HEK293 (cell line): ENCODE measurements around the gene TRAM2.

Source experiments
- CTCF ChIA-PET: fragments of 350-600 bp; formaldehyde crosslinking; extraction: SDS; loops from one replicate; lab custom pipeline; 2021; ENCODE audit warnings: antibody characterized with exemption; lab: Yijun Ruan, JAX
- POLR2A ChIA-PET: fragments of 300-600 bp; formaldehyde crosslinking; extraction: SDS; loops from one replicate; lab custom pipeline; 2020; ENCODE audit warnings: antibody characterized with exemption, inconsistent platforms; lab: Yijun Ruan, JAX
- H3K27ac ChIP-seq: fragments of 200-500 bp; sonication (Bioruptor generic); 2 replicates; pipeline ENCODE4 v1.5.1; 2014; ENCODE audit warnings: low read depth, low read length, control low read depth, inconsistent platforms; ENCODE audit errors: extremely low read depth
- H3K36me3 ChIP-seq, 2 experiments: fragments of 200-500 bp in 1 of 2; sonication (Bioruptor generic) in 1 of 2; 1 replicate in 1 of 2; 2 replicates in 1 of 2; pipeline ENCODE4 v1.5.1; 2014 to 2017; ENCODE audit warnings: inconsistent platforms in 2 of 2, low read length in 2 of 2; ENCODE audit not compliant: control insufficient read depth in 2 of 2, insufficient read depth in 1 of 2
- H3K4me1 ChIP-seq: fragments of 200-500 bp; sonication (Bioruptor generic); 2 replicates; pipeline ENCODE4 v1.5.1; 2014; ENCODE audit warnings: mild to moderate bottlenecking, low read length, inconsistent platforms; ENCODE audit not compliant: control insufficient read depth, insufficient read depth
- H3K4me3 ChIP-seq: 2 replicates; pipeline ENCODE4 v1.5.1; 2011; ENCODE audit warnings: low read depth, mild to moderate bottlenecking, control low read depth, low read length, moderate library complexity
- H3K9me3 ChIP-seq: fragments of 200-500 bp; sonication (Bioruptor generic); 2 replicates; pipeline ENCODE4 v1.5.1; 2014; ENCODE audit warnings: low read depth, low read length, inconsistent platforms; ENCODE audit not compliant: control insufficient read depth, insufficient read depth
- MYNN ChIP-seq: fragments of 450-650 bp; formaldehyde crosslinking; IDR thresholded peaks from 2 replicates; pipeline ENCODE4 v1.5.1; 2016; ENCODE audit warnings: missing biosample characterization, missing genetic modification characterization, borderline replicate concordance
- SP3 ChIP-seq: fragments of 450-650 bp; formaldehyde crosslinking; IDR thresholded peaks from 2 replicates; pipeline ENCODE4 v1.5.1; 2016; ENCODE audit warnings: missing biosample characterization, missing genetic modification characterization
- ZNF157 ChIP-seq: fragments of 450-650 bp; formaldehyde crosslinking; IDR thresholded peaks from 2 replicates; pipeline ENCODE4 v1.5.1; 2016; ENCODE audit warnings: missing biosample characterization, missing genetic modification characterization
- ZNF169 ChIP-seq: fragments of 450-650 bp; formaldehyde crosslinking; IDR thresholded peaks from 2 replicates; pipeline ENCODE4 v1.5.1; 2016; ENCODE audit warnings: missing biosample characterization, missing genetic modification characterization
- ZNF214 ChIP-seq: fragments of 450-650 bp; formaldehyde crosslinking; IDR thresholded peaks from 2 replicates; pipeline ENCODE4 v1.5.1; 2017; ENCODE audit warnings: missing biosample characterization, mild to moderate bottlenecking, missing genetic modification characterization, borderline replicate concordance
- ZNF404 ChIP-seq: fragments of 450-650 bp; formaldehyde crosslinking; IDR thresholded peaks from 2 replicates; pipeline ENCODE4 v1.5.1; 2017; ENCODE audit warnings: missing biosample characterization, missing genetic modification characterization
- ZNF600 ChIP-seq: fragments of 450-650 bp; formaldehyde crosslinking; IDR thresholded peaks from 2 replicates; pipeline ENCODE4 v1.5.1; 2016; ENCODE audit warnings: missing biosample characterization, missing genetic modification characterization
- ZNF629 ChIP-seq: fragments of 450-650 bp; formaldehyde crosslinking; IDR thresholded peaks from 2 replicates; pipeline ENCODE4 v1.5.1; 2017; ENCODE audit warnings: missing biosample characterization, missing genetic modification characterization
- ZNF664 ChIP-seq: fragments of 450-650 bp; formaldehyde crosslinking; IDR thresholded peaks from 2 replicates; pipeline ENCODE4 v1.5.1; 2016; ENCODE audit warnings: missing biosample characterization, missing genetic modification characterization
- TF ChIP-seq, protein P1 (sequence below): fragments of 450-650 bp; formaldehyde crosslinking; IDR thresholded peaks from 2 replicates; pipeline ENCODE4 v1.5.1; 2016; ENCODE audit warnings: missing biosample characterization, missing genetic modification characterization
- TF ChIP-seq, protein P2 (sequence below): fragments of 450-650 bp; formaldehyde crosslinking; IDR thresholded peaks from 2 replicates; pipeline ENCODE4 v1.5.1; 2016; ENCODE audit warnings: missing biosample characterization, missing genetic modification characterization, borderline replicate concordance
- TF ChIP-seq, protein P3 (sequence below): fragments of 450-650 bp; formaldehyde crosslinking; IDR thresholded peaks from 2 replicates; pipeline ENCODE4 v1.5.1; 2017; ENCODE audit warnings: missing biosample characterization, missing genetic modification characterization
- TF ChIP-seq, protein P4 (sequence below): fragments of 450-650 bp; formaldehyde crosslinking; conservative IDR thresholded peaks from 2 replicates; pipeline ENCODE4 v1.5.1; 2016; ENCODE audit warnings: low read depth, missing biosample characterization, missing genetic modification characterization

TRAM2 gene

DNA sequence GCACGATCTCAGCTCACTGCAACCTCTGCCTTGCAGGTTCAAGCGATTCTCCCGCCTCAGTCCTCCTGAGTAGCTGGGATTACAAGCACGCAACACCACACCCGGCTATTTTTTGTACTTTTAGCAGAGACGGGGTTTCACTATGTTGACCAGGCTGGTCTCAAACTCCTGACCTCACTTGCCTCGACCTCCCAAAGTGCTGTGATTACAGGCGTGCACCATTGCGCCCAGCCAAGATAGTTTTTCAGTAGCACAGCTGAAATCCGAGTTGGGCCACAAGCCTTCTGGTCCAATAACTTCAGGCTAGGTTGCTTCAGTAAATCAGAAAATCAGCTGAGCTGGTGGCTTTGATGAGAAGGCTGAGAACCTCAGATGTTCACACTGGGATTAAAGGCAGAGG is 65.7 kb downstream of the TRAM2 start:
- H3K27ac ChIP-seq: no peak overlapping the region
- POLR2A ChIA-PET: interaction anchor here (0.6 kb wide), 1 partner anchor 8 kb away, joined by 3 read pairs; no protein-coding TSS in a partner anchor

DNA sequence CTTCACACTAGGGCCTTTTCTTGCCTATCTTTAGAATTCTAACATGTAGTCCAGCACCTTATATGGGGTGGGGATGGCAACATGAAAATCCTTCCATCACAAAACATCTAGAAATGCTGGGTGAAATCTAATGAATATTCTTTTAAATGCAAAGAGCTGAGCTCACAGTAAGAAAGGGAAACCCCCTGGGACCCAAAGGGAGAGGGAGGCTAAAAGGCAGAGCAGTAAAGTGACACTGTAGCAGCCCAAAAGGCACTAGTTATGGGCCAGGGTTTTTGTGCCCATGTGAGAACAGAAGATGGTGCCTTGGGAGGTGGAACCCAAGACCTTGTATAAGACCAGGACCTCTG is 66.7 kb downstream of the TRAM2 start:
- Histone ChIP-seq H3K4me3 (no peak overlapping the region), H3K36me3 (peaks cover 0 to 36% of the 10 kb centered on the region in 2 experiments; a peak in 1 of 3 replicates), H3K9me3 (no peaks in the 10 kb centered on the region), H3K27ac (no peak overlapping the region), H3K4me1 (no peaks in the 10 kb centered on the region)
- TF ChIP-seq ZNF664 (tag by site-specific recombination) (no peak), ZNF600 (tag by site-specific recombination) (no peak)
- TF ChIP-seq, protein P1, sequence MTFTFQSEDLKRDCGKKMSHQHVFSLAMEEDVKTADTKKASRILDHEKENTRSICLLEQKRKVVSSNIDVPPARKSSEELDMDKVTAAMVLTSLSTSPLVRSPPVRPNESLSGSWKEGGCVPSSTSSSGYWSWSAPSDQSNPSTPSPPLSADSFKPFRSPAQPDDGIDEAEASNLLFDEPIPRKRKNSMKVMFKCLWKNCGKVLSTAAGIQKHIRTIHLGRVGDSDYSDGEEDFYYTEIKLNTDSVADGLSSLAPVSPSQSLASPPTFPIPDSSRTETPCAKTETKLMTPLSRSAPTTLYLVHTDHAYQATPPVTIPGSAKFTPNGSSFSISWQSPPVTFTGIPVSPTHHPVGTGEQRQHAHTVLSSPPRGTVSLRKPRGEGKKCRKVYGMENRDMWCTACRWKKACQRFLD (tag by site-specific recombination): no peak
- ChIA-PET CTCF (no interaction called here), POLR2A (no interaction called here)

More for the DNA sequence above, 65.7 kb downstream of the TRAM2 start:
- Histone ChIP-seq H3K4me3 (no peak overlapping the region), H3K9me3 (no peaks in the 10 kb centered on the region), H3K36me3 (peaks cover 0 to 35% of the 10 kb centered on the region in 2 experiments; a peak in 1 of 3 replicates), H3K4me1 (no peaks in the 10 kb centered on the region)
- CTCF ChIA-PET: interaction anchor here (0.9 to 1.7 kb wide), 2 partner anchors 65 to 87 kb away, joined by 3 to 5 read pairs; no protein-coding TSS in a partner anchor
- TF ChIP-seq SP3 (tag by site-specific recombination): no peak
- TF ChIP-seq, protein P2, sequence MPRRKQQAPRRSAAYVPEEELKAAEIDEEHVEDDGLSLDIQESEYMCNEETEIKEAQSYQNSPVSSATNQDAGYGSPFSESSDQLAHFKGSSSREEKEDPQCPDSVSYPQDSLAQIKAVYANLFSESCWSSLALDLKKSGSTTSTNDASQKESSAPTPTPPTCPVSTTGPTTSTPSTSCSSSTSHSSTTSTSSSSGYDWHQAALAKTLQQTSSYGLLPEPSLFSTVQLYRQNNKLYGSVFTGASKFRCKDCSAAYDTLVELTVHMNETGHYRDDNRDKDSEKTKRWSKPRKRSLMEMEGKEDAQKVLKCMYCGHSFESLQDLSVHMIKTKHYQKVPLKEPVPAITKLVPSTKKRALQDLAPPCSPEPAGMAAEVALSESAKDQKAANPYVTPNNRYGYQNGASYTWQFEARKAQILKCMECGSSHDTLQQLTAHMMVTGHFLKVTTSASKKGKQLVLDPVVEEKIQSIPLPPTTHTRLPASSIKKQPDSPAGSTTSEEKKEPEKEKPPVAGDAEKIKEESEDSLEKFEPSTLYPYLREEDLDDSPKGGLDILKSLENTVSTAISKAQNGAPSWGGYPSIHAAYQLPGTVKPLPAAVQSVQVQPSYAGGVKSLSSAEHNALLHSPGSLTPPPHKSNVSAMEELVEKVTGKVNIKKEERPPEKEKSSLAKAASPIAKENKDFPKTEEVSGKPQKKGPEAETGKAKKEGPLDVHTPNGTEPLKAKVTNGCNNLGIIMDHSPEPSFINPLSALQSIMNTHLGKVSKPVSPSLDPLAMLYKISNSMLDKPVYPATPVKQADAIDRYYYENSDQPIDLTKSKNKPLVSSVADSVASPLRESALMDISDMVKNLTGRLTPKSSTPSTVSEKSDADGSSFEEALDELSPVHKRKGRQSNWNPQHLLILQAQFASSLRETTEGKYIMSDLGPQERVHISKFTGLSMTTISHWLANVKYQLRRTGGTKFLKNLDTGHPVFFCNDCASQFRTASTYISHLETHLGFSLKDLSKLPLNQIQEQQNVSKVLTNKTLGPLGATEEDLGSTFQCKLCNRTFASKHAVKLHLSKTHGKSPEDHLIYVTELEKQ (tag by site-specific recombination): no peak
- TF ChIP-seq, protein P3, sequence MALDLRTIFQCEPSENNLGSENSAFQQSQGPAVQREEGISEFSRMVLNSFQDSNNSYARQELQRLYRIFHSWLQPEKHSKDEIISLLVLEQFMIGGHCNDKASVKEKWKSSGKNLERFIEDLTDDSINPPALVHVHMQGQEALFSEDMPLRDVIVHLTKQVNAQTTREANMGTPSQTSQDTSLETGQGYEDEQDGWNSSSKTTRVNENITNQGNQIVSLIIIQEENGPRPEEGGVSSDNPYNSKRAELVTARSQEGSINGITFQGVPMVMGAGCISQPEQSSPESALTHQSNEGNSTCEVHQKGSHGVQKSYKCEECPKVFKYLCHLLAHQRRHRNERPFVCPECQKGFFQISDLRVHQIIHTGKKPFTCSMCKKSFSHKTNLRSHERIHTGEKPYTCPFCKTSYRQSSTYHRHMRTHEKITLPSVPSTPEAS: no peak
- no peak for TF ChIP-seq ZNF214 (tag by site-specific recombination)
- no peak for TF ChIP-seq ZNF404

DNA sequence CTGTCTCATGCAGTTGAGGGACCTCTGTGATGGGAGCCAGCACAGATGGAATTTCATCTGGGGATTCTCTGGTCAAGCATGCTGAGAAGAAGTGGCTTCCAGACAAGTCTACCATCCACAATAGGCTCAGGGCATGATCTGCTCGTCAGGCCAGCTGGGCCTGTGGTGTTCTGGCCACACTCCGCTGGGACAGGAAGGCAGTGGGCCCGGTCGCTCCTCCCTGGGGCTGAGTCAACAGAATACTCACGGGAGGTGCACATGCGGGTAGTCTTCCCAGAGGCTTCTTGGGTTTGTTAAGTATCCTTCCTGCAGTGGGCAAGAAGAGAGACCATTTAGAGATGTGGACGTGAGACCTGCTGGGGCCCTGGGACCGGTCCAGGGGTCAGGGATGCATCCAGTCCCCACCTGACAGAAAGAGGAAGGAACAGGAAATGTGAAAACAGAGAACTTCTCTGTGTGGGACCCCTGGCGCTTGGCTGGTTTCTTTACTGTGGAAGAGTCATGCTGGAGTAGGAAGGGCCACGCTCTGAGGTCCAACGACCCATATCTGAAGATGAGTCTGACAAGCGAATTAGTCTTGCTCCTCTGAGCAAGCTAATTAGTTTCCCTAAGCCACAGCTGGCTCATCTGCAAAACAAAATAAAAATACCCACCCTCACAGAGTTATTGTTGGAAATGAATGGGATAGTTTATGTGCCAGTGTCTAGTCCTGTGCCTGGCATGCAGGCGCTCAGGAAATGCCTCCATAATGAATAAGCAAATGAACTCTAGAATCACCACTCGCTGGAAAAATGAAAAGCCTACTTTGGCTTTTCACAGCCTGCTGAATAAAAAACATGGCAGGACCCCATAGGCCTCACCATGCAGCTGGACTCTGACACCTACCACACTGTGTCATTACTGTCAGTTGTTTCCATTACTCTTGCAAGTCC is 67.3 kb downstream of the TRAM2 start:
- peaks cover under 1% of the 10 kb centered on the region; the same call in 1 of the 2 replicates for H3K4me1 ChIP-seq
- ChIA-PET CTCF (no interaction called here), POLR2A (no interaction called here)
- no peak overlapping the region for H3K4me3 ChIP-seq
- peaks cover 0 to 37% of the 10 kb centered on the region in 2 experiments; a peak in 1 of 3 replicates for H3K36me3 ChIP-seq
- H3K9me3 ChIP-seq: no peaks in the 10 kb centered on the region
- no peak overlapping the region for H3K27ac ChIP-seq
- TF ChIP-seq ZNF629 (no peak), ZNF157 (tag by site-specific recombination) (no peak), ZNF169 (tag by site-specific recombination) (no peak), MYNN (tag by site-specific recombination) (no peak)
- TF ChIP-seq, protein P3: no peak
- TF ChIP-seq, protein P2 (tag by site-specific recombination): no peak
- TF ChIP-seq, protein P4, sequence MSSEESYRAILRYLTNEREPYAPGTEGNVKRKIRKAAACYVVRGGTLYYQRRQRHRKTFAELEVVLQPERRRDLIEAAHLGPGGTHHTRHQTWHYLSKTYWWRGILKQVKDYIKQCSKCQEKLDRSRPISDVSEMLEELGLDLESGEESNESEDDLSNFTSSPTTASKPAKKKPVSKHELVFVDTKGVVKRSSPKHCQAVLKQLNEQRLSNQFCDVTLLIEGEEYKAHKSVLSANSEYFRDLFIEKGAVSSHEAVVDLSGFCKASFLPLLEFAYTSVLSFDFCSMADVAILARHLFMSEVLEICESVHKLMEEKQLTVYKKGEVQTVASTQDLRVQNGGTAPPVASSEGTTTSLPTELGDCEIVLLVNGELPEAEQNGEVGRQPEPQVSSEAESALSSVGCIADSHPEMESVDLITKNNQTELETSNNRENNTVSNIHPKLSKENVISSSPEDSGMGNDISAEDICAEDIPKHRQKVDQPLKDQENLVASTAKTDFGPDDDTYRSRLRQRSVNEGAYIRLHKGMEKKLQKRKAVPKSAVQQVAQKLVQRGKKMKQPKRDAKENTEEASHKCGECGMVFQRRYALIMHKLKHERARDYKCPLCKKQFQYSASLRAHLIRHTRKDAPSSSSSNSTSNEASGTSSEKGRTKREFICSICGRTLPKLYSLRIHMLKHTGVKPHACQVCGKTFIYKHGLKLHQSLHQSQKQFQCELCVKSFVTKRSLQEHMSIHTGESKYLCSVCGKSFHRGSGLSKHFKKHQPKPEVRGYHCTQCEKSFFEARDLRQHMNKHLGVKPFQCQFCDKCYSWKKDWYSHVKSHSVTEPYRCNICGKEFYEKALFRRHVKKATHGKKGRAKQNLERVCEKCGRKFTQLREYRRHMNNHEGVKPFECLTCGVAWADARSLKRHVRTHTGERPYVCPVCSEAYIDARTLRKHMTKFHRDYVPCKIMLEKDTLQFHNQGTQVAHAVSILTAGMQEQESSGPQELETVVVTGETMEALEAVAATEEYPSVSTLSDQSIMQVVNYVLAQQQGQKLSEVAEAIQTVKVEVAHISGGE (tag by site-specific recombination): no peak
